Upper lobe of left lung (tissue), 4 donors: Measurements from ENCODE around the gene TCN2.
"Not testable (repeated sequence)": the region's sequence is repeated elsewhere in the genome, so short reads cannot be mapped to it uniquely, and the experiment has no call there.

Experiments used
- CTCF ChIP-seq, 6 experiments: fragments of 450-650 bp in 4 of 6; fragments of 200-600 bp in 2 of 6; sonication (generic) in 2 of 6; IDR thresholded peaks; one replicate each; pipeline ENCODE4 v1.5.1; 2016 to 2019; ENCODE audit warnings: antibody characterized with exemption in 6 of 6
- POLR2A ChIP-seq, 4 donors: fragments of 450-650 bp; IDR thresholded peaks; one replicate each; pipeline ENCODE4 v1.5.1; 2016 to 2017; ENCODE audit warnings: antibody characterized with exemption in 4 of 4, mild to moderate bottlenecking in 2 of 4
- POLR2AphosphoS5 ChIP-seq, 2 donors: sonication (generic); formaldehyde crosslinking; IDR thresholded peaks; one replicate each; pipeline ENCODE4 v1.5.1; 2017; ENCODE audit warnings: antibody characterized with exemption in 2 of 2

- not testable (repeated sequence) for TF ChIP-seq CTCF, POLR2A, POLR2AphosphoS5 (IDR thresholded peaks at IDR 0.05)
Observed at GRCh38 chr22:30619909-30620308, 12.9 kb downstream of the TCN2 start.
